ENCODE data around the gene ASS1.

DNA sequence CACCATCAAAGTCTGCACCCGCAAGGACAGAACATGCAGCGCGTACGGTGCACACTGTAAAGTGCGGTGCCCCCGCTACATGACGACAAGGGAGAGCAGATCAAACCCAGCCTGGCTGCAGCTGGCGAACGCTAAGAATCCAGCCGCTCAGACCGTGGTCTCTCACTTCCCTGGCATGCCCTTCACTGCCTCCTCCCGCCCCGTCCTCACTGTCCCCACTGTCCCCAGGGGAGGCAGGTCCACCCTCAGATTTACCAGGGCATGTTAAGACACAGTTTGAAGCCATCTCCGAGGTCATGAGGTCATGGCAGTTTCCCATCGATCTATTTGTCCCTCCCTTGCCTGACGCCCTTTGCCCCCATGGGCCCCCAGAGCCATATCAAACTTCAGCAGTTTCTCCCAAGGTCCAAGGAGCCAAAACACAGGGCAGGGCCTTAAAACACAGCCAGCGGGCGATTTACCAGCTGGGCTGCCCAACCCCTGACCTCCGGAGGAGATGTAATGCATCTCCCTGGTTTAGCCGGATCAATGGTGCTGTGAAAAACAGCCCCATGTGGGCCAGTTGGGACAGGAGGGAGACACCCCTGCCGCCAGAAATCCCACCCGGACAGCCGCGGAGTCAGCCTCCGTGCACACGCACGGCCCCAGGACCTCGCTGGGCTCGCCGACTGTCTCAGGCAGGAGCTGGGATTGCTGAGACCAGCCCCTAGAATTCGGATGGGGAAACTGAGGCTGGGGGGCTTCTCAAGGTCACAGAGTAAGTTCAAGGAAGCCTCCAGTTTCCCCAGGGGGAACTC, 82.3 kb downstream of the ASS1 start:
- TF ChIP-seq, protein P1, sequence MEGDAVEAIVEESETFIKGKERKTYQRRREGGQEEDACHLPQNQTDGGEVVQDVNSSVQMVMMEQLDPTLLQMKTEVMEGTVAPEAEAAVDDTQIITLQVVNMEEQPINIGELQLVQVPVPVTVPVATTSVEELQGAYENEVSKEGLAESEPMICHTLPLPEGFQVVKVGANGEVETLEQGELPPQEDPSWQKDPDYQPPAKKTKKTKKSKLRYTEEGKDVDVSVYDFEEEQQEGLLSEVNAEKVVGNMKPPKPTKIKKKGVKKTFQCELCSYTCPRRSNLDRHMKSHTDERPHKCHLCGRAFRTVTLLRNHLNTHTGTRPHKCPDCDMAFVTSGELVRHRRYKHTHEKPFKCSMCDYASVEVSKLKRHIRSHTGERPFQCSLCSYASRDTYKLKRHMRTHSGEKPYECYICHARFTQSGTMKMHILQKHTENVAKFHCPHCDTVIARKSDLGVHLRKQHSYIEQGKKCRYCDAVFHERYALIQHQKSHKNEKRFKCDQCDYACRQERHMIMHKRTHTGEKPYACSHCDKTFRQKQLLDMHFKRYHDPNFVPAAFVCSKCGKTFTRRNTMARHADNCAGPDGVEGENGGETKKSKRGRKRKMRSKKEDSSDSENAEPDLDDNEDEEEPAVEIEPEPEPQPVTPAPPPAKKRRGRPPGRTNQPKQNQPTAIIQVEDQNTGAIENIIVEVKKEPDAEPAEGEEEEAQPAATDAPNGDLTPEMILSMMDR (IDR thresholded peaks at IDR 0.05 in 8 of 11, conservative IDR thresholded peaks at IDR 0.05 in 3 of 11) = no peak
- TF ChIP-seq POLR2A (IDR thresholded peaks at IDR 0.05) (no peak), POLR2AphosphoS5 (IDR thresholded peaks at IDR 0.05) (no peak)

Measured in spleen (tissue), 7 donors.